HG02970 (cell line): Measurements from ENCODE around the gene RAP1GDS1.
"Not testable (repeated sequence)": the region's sequence is repeated elsewhere in the genome, so short reads cannot be mapped to it uniquely, and the experiment has no call there.

Experiments
- ATAC-seq: cut with Tn5 transposase; IDR thresholded peaks from one replicate; pipeline ENCODE4 v1.9.1; 2021; ENCODE audit warnings: mild to moderate bottlenecking, moderate library complexity, moderate number of reproducible peaks; ENCODE audit not compliant: unreplicated experiment, low FRiP score

The RAP1GDS1 gene

DNA sequence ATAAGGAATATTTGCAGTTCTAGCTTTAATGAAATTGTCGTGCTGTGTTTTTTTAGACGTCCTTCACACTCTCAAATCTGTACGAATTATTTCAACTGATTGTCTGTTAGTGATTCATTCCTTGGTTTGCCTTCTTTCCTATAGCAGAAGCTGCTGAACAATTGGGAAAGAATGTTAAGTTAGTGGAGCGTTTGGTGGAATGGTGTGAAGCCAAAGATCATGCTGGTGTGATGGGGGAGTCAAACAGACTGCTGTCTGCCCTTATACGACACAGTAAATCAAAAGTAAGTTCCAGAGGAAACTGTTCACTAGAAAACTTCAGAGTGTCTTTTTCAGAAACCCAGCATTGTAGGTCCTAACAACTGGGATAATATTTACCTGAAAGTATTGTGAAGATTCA is 159.9 kb downstream of the RAP1GDS1 start:
- ATAC-seq = no peak

DNA sequence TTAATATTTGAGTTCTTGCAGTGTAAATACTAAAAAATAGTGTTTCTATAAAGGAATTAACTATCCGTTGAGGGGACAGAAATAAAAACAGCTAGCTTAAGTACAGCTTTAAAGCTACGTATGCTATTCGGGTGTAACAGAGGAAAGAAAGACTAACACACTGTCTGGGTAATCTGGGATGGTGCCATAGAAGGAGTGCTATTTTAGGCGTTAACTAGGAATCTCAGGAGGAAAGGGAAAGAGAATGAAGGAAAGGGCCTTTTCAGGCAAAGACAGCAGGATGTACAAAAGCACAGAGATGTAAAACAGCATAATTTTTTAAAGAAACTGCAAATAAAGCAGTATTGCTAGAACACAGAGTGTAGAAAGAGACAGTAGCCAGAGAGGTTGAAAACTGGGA is 161.8 kb downstream of the RAP1GDS1 start:
- ATAC-seq = no peak

DNA sequence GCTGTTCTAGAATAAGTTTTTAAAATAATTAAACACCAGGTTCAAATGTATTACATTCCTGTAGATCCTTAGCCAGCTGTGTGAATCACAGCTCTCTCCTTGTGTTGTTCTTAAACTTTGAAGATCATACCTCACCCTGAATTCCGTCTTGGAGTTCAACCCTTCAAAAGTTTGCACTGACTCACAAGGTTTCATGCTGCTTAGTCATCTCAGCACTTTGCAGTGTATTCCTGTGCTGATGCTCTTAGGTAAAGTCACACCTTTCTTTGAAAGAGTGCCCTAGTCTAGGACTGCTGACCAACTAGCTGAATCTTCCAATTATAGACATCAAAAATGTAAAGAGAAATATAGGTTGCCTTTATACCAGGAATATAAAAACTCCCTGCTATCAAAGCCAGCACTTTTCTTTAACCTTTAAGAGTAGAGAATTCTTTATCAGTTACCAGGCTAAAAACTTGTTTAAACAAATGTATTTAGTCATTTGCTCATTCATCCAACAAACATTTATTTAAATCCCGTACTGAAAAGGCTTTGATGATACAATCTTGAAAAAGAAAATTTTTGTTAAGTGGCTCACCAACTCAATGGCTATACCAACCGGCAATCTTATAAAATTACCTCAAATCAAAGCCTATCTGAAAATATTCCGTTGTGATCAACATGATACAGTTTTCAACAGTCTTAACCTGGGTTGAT is 169.7 kb downstream of the RAP1GDS1 start:
- ATAC-seq = no peak

DNA sequence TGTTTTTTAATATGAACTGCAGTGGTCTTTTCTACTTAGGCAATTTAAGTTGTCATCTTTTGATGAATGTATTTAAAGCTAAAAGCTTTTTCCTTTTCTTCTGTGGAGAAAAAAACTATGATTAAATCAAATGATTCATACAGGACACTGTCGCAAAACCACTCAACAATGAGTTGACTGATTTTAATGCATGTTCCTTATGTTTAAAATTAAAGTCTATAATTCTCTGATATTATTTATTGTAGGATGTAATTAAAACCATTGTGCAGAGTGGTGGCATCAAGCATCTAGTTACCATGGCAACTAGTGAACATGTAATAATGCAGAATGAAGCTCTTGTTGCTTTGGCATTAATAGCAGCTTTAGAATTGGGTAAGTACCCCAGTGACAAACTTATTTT is 172.5 kb downstream of the RAP1GDS1 start:
- no peak for ATAC-seq

DNA sequence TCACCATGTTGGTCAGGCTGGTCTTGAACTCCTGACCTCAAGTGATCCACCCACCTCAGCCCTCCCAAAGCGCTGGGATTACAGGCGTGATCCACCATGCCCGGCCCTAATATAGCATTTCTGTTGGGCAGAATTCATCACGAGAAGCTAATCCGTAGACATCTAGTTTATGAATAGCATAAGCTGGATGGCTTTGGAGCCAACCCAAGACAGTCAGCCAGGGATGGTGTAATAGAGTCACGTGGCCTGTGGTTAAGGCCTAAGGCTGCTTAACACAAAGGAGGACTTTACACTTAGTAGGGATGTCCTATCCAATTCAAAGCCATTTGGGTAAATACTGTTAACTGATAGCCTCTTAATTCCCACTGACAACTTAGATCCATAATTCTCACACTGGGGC is 173.6 kb downstream of the RAP1GDS1 start:
- ATAC-seq = no peak

DNA sequence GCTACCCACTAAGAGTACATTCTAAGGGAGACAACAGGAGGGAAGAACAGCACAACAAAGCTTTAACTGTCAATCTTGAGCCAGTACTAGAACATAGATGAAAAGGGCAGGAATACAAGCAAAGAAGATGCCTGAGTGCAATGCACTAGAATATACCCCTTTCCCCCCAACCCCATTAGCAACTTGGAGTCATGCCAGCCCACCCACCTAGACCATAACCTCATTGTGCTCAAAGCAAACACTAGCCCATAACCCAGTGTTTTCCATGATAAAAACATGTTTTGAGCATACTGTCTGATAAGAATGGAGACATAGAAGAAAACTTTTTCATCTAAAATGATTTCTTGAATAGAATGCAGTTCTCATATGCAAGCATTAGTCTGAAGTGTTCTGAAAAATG is 183.2 kb downstream of the RAP1GDS1 start:
- no peak for ATAC-seq

DNA sequence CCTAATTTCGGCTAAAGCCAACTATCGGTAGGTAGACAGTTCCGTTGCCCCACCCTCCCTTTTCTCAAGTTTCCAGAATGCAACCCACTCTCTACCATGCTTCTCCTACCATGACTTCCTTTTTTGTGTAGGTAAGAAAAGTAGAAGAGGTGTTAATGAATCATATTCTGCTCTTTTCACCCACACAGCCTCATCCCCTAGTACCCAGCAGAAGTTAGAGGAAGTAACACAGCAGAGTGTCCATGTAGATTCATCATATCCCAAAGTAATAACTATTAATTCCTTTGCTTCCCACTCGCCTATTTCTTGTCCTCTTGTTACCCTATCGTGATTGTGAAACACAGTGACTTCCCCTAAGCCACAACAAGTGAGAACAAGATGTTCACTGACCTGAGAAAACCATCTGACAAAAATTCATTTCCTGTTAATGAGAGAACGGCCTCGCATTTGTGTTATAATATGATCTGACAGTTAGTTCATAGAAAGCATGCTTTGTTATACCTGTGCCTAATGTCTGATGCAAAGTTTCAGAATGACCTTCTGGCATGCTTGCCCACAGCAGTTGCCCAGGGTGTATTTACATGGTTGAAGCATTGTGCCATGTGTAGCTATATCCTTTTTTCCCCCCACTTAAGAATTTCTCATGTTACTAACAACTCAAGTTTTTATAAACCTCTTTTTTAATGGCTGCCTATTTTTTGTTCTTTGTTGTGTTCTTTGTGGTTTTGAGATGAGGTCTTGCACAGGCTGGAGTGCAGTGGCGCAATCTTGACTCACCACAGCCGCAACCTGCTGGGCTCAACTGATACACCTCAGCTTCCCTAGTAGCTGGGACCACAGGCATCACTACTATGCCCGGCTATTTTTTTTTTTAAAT is 185.6 kb downstream of the RAP1GDS1 start:
- peak; percentile 62 for ATAC-seq

DNA sequence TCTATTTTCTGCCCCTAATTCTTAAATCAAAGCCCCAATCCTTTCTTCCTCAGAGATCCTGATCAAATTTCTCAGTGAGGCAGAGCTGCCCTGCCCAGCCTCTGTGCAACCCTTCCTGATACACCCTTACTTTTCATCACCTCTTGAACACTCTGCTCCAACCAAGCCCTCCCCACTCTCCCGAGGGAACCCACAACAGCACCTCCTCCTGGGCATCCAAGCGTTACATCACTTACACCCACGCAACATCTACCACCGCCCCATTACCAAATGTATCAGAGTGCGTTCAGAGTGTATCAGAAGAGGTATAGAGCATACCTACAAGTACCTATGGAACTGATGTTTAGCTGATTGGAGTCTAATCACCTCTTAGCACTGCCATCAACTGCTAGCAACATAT is 186.5 kb downstream of the RAP1GDS1 start:
- ATAC-seq = no peak

DNA sequence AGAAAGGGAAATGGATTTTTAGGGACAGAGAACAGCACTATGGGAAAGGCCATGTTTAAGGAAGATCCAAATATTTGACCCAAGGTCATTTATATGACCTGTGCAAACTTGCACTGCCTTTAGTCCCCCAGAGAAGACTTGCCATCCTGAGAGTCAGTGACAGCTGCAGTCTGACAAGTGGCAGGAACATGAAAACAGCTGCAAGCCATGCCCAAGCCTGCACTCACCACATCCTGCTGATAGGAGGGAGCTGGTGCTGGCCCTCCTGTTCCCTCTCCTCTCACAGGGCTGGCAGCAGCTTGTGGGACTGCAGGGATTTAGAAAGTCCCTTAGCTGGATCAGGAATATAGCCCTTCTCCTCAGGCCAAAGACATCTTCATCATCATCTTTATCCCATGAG is 187.7 kb downstream of the RAP1GDS1 start:
- no peak for ATAC-seq

DNA sequence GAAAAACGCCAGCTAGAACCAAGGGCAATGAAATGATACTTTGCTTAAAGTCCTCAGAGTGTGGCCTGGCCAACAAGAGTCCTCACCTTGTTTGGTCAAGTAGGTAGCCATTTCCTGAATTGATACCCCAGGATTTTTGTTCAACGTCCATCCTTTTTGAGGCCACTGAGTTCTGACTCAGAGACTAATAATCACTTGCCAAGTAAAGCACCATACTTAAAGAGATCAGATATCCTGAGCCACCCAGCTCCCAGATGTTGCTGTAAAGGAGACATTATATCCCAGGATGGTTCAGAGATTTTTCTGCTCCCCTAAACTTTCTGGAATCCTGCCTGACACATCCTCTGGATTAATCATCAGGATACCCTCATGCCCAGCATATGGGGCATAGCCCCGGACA is 190.9 kb downstream of the RAP1GDS1 start:
- no peak for ATAC-seq

DNA sequence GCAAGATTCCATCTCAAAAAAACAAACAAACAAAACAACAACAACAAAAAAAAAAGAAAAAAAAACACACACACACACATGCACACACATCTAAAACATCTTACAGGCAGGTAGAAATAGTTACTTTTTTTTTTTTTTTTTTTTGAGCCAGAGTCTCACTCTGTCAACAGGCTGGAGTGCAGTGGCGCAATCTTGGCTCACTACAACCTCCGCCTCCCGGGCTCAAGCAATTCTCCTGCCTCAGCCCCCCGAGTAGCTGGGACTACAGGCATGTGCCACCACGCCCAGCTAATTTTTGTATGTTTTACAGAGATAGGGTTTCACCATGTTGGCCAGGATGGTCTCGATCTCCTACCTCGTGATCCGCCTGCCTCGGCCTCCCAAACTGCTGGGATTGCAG is 196.2 kb downstream of the RAP1GDS1 start:
- not testable (repeated sequence) for ATAC-seq

DNA sequence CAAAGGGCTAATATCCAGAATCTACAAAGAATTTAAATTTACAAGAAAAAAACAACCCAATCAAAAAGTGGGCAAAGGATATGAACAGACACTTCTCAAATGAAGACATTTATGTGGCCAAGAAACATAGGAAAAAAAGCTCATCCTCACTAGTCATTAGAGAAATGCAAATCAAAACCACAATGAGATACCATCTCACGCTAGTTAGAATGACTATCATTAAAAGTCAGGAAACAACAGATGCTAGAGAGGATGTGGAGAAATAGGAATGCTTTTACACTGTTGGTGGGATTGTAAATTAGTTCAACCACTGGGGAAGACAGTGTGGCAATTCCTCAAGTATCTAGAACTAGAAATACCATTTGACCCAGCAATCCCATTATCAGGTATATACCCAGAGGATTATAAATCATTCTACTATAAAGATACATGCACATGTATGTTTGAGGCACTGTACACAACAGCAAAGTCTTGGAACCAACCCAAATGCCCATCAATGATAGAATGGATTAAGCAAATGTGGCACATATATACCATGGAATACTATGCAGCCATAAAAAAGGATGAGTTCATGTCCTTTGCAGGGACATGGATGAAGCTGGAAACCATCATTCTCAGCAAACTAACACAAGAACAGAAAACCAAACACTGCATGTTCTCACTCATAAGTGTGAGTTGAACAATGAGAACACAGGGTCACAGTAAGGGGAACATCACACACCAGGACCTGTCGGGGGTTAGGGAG is 200.1 kb downstream of the RAP1GDS1 start:
- not testable (repeated sequence) for ATAC-seq

DNA sequence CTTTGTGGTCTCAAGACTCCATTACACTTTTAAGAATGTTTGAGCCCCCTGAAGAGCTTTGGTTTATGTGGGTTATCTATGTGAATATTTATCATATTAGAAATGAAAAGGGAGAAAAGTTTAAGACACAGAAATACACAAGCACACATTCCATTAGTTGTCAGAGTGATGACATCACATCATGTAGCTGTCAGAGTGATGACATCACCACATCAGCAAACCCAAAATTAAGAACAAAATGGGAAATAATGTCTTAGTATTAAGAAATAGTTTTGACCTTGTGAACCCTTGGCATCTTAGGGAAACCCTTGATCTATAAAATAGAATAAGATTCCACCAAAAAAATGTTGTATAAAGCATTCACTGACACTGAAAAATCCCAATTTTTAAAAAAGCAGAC is 201.3 kb downstream of the RAP1GDS1 start:
- ATAC-seq = no peak

DNA sequence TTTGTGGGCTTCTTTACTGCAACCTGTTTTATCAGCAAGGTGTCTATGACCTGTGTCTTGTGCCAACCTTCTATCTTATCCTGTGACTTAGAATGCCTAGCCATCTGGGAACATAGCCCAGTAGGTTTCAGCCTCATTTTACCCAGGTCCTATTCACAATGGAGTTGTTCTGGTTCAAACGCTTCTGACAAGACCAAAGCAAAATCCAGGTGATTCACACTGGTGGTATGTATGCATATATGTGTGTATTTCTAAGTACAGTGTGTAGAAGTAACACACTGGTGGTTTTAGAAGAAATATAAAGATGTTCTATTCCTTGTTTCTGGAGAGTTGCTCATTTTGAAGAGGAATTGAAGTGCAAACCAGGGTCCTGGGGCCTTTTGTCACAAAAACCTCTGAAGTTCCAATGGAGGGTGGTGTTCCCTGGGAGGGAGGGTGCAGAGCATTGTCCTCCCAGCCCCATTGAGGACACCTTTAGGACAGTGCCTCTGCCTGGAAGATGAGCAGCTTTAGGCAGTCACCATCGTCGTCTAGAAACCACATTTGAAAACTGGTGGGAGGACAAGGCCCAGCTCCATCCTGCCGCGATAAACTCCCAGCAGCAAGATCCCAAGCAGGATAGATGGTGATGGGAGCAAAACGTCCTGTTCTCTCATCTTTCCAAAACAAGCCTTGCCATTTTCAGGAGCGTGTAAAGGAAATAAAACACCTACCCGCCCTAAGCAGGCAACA is 205.8 kb downstream of the RAP1GDS1 start:
- no peak for ATAC-seq

DNA sequence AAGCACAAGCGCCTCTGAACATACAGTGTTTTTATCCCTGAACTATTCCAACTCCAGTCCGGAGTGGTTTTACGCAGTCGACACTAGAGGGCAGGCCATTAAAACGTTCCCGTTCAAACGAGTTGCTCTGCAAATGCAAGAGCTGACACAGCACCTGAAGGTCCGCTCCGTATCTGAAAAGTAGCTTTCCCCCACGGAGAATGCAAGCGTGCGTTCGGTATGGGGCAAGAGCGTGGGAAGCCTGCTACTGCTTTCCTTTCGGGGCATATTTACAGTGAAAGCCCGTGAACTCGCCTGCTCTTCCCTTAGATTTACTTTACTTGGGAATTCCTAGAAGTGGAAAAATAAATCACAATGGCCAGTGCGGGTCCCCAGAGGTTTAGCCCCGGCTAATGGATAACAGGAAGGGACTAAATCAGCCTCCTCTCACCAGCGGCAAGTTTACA is 206.5 kb downstream of the RAP1GDS1 start:
- ATAC-seq = peak; percentile 78

DNA sequence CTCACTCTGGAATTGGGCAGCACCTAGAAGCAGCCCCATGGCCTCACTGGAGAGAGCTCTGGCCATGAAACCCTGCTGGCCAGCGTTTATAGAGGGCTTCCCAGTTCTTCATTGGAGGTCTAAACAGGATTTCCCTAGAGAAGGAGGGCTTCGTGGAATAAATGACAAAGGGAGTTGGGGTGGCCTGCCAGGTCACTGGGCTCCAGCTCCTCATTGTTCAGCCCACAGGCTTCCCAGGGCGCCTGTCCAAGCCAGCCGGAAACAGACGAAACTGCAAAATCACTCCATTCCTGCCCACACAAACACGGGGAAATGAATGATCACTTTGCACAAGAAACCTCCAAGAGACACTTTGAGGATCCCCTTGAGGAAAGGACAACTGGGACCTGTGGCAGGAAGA is 207.5 kb downstream of the RAP1GDS1 start:
- no peak for ATAC-seq

DNA sequence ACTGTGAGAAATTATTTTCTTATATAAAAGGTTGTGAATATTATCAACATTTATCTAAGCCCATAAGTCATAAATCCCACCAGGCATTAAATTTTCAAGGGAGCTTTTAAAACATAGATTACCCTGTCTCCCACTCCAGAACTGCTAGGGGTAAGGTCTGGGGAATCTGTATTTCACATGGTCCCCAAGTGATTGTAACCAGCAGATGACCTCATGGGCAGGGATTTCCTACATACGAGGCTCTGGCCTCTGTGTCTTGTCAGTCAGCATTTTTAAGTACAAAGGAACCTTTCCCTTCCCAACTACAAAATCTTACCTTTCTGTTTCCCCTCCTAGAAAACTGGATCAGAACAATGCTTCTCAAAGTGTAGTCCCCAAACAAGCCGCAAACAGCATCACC is 208.6 kb downstream of the RAP1GDS1 start:
- no peak for ATAC-seq

DNA sequence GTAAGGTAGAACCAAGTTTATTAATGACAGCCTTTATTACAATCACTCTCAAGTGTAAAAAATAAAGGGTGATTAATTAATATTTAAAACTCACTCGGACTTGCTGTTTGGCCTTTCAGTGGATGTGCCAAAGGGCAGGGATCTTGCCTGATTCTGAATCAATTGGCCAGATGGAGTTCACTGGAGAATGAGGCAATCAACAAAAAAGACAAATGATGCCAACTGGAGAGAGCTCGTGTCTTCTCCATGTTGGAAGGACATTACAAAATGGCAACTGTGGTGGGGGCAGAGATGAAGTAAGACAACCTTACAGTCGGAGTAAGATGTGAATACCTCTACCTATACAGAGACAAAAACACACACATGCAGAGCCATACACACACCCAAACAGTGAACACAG is 209.2 kb downstream of the RAP1GDS1 start:
- ATAC-seq = no peak

DNA sequence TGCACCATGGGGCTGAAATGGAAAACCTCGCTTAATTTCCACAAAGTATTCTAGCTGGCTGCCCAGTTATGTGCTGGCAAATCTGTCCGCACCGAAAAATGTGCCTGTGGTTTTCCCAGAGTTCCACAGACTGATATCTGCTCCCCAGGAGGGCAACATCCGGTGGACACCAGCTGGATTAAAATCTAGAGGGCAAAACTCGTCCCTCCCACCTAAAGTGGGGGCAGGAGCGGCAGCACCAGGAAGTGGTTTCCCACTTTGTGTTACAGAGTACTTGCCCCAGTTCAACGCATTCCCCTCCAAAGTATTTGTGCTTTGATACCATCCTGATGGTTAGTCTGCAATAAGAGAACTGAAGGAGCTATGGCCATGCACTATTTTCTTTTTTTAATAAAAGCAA is 209.6 kb downstream of the RAP1GDS1 start:
- ATAC-seq = no peak

DNA sequence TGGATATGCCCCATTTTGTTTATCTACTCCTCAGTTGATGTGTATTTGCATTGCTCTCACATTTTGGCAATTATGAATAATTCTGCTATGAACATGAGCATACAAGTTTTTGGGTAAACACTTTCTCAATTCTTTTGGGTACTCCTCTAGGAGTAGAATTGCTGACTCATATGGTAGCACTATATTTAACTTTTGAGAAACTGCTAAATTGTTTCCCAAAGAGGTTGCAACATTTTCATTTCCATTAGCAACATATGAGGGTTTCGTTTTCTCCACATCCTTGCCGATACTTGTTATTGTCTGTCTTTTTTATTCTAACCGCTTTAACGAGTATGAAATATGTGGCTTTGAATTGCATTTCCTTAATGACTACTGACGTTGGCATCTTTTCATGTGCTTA is 211.9 kb downstream of the RAP1GDS1 start:
- ATAC-seq = no peak
